MM.1S (cell line): ENCODE measurements around the gene GTF2H4.

Experiments used
- DNase-seq: peaks from one replicate; pipeline ENCODE4 v3.0.0-alpha.2; 2015
- H2AFZ ChIP-seq: fragments of 300-600 bp; sonication (generic); 2 replicates; pipeline ENCODE4 v1.6.0; 2016; ENCODE audit warnings: antibody characterized with exemption, low read length
- H3F3A ChIP-seq: fragments of 300-600 bp; sonication (generic); 2 replicates; pipeline ENCODE4 v1.6.1; 2016; ENCODE audit warnings: mild to moderate bottlenecking, antibody characterized with exemption, low read length, moderate library complexity, mixed read lengths; ENCODE audit not compliant: insufficient read depth
- H3K27ac ChIP-seq: fragments of 300-600 bp; sonication (generic); 2 replicates; pipeline ENCODE4 v1.5.1; 2016; ENCODE audit warnings: mild to moderate bottlenecking, low read length
- H3K27me3 ChIP-seq: fragments of 300-600 bp; sonication (generic); replicated peaks from 2 replicates; pipeline ENCODE4 v1.6.0; 2016; ENCODE audit warnings: low read length; ENCODE audit not compliant: insufficient read depth
- H3K36me3 ChIP-seq: fragments of 300-600 bp; sonication (generic); replicated peaks from 2 replicates; pipeline ENCODE4 v1.6.1; 2016; ENCODE audit warnings: mild to moderate bottlenecking, low read length, mixed read lengths; ENCODE audit not compliant: insufficient read depth
- H3K4me1 ChIP-seq: fragments of 300-600 bp; sonication (generic); 2 replicates; pipeline ENCODE4 v1.6.1; 2016; ENCODE audit warnings: low read length, mixed read lengths
- H3K4me2 ChIP-seq: fragments of 300-600 bp; sonication (generic); 2 replicates; pipeline ENCODE4 v1.6.0; 2016; ENCODE audit warnings: low read depth, low read length
- H3K4me3 ChIP-seq: fragments of 300-600 bp; sonication (generic); 2 replicates; pipeline ENCODE4 v1.5.1; 2016; ENCODE audit warnings: low read length, mixed read lengths
- H3K79me2 ChIP-seq: fragments of 300-600 bp; sonication (generic); 2 replicates; pipeline ENCODE4 v1.6.1; 2016; ENCODE audit warnings: mixed run types, low read length, mixed read lengths
- H3K9ac ChIP-seq: fragments of 300-600 bp; sonication (generic); 2 replicates; pipeline ENCODE4 v1.6.1; 2016; ENCODE audit warnings: low read length, mixed read lengths
- H3K9me2 ChIP-seq: fragments of 300-600 bp; sonication (generic); replicated peaks from 2 replicates; pipeline ENCODE4 v1.6.1; 2016; ENCODE audit warnings: mild to moderate bottlenecking, low read length, mixed read lengths; ENCODE audit not compliant: insufficient read depth
- H3K9me3 ChIP-seq: fragments of 300-600 bp; sonication (generic); replicated peaks from 2 replicates; pipeline ENCODE4 v1.6.1; 2016; ENCODE audit warnings: mild to moderate bottlenecking, low read length, mixed read lengths; ENCODE audit not compliant: insufficient read depth
- H4K20me1 ChIP-seq: fragments of 300-600 bp; sonication (generic); 2 replicates; pipeline ENCODE4 v1.6.1; 2016; ENCODE audit warnings: mild to moderate bottlenecking, low read length, moderate library complexity, mixed read lengths; ENCODE audit not compliant: insufficient read depth
- EZH2 ChIP-seq: fragments of 300-600 bp; sonication (generic); optimal IDR thresholded peaks from 2 replicates; pipeline ENCODE3; 2017; ENCODE audit warnings: low read depth, mild to moderate bottlenecking, antibody characterized with exemption, low read length, mixed read lengths
- EZH2phosphoT487 ChIP-seq: fragments of 300-600 bp; sonication (generic); IDR thresholded peaks from 2 replicates; pipeline ENCODE4 v1.6.1; 2018; ENCODE audit warnings: antibody characterized with exemption, low read length
- TF ChIP-seq, protein P1 (sequence below): fragments of 300-600 bp; sonication (generic); IDR thresholded peaks from 2 replicates; pipeline ENCODE4 v1.5.1; 2016; ENCODE audit warnings: antibody characterized with exemption, low read length, mixed read lengths

GTF2H4 gene

DNA sequence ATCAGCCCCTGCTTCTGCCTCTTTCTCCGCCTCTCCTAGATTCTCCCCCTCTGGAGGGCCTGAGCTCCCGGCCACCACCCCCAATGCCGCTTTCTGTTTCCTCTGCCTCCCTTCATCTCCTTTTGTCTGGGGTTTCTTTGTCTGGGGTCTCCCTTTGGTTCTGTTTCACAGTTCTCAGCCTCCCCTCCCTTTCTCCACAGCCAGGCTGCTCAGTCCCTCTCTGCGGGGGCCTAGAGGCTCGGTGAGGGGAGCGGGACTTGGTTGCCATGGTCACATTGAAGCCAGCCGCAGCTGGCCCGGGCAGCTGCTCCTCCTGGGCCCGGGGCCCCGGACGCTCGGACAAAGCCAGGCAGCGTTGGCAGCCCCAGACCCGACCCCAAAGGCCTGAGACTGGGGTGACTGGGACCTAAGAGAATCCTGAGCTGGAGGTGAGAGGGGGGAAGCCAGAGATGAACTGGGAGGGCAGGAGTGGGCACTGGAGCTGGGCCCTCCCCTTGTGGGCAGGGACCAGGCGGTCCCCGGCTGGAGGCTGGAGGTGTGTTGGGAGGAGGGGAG lies 27.2 kb upstream of the GTF2H4 start:
- Histone ChIP-seq H3K9me3 (no peaks in the 10 kb centered on the region), H3K27ac (no peak overlapping the region), H3K9me2 (no peaks in the 10 kb centered on the region), H3K4me3 (no peak overlapping the region), H3K4me1 (no peaks in the 10 kb centered on the region; the same call in 1 of the 2 replicates), H3F3A (no peaks in the 10 kb centered on the region), H3K36me3 (no peaks in the 10 kb centered on the region), H3K4me2 (no peak overlapping the region), H3K79me2 (no peaks in the 10 kb centered on the region), H4K20me1 (no peaks in the 10 kb centered on the region), H3K9ac (no peak overlapping the region), H2AFZ (no peak overlapping the region), H3K27me3 (peaks cover 39% of the 10 kb centered on the region)
- no peak for DNase-seq
- TF ChIP-seq, protein P1, sequence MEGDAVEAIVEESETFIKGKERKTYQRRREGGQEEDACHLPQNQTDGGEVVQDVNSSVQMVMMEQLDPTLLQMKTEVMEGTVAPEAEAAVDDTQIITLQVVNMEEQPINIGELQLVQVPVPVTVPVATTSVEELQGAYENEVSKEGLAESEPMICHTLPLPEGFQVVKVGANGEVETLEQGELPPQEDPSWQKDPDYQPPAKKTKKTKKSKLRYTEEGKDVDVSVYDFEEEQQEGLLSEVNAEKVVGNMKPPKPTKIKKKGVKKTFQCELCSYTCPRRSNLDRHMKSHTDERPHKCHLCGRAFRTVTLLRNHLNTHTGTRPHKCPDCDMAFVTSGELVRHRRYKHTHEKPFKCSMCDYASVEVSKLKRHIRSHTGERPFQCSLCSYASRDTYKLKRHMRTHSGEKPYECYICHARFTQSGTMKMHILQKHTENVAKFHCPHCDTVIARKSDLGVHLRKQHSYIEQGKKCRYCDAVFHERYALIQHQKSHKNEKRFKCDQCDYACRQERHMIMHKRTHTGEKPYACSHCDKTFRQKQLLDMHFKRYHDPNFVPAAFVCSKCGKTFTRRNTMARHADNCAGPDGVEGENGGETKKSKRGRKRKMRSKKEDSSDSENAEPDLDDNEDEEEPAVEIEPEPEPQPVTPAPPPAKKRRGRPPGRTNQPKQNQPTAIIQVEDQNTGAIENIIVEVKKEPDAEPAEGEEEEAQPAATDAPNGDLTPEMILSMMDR: no peak
- TF ChIP-seq EZH2 (no peak), EZH2phosphoT487 (no peak)

DNA sequence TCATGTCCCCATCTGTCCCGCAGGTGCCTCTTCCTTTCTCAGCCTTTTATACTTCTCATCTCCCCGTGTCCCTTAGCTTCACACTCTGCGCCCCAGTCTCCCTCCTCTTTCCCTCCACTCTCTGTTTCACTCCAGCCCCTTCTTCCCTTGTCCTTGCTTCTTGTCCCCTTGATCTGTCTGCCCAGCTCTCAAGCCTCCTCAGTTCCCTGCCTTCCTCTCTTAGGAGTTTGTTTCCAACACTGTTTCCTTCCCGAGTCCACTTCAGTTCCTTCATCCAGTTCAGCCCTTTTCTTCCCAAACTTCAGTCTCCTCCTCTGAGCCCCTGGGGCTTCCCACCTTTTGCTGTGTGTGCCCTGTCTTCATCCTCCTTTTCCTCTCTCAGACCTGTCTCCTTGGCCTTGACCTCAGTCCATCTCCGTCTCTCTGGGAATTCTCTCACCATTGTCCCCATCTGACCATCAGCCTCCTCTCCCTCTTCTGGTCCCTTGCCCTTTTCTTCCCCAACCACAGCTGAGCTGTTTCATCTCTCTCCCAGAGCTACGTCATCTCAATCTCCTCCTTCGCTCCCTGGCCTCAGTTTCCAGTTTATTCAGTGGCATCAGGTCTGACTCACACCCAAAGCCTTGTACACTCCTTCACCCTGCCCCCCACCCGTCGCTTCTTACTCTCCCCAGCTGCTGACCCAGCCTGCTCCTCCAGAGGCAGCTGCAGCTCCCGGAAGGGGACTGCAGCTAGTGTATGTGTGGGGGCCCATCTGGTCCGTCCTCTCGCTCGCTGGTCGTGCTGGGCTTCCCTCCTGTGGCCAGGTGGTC lies 26.4 kb upstream of the GTF2H4 start:
- no peak overlapping the region for H3K4me3 ChIP-seq
- TF ChIP-seq, protein P1: no peak
- TF ChIP-seq EZH2: no peak
- H3K27ac ChIP-seq: no peak overlapping the region
- H3K9ac ChIP-seq: no peak overlapping the region
- H3K27me3 ChIP-seq: peaks cover 47% of the 10 kb centered on the region
- H3K4me1 ChIP-seq: no peaks in the 10 kb centered on the region; the same call in 1 of the 2 replicates
- no peaks in the 10 kb centered on the region for H3K9me2 ChIP-seq
- no peaks in the 10 kb centered on the region for H3K36me3 ChIP-seq
- no peaks in the 10 kb centered on the region for H4K20me1 ChIP-seq
- H3K79me2 ChIP-seq: no peaks in the 10 kb centered on the region
- no peak for DNase-seq
- no peaks in the 10 kb centered on the region for H3K9me3 ChIP-seq
- no peak overlapping the region for H2AFZ ChIP-seq
- H3F3A ChIP-seq: no peaks in the 10 kb centered on the region
- no peak overlapping the region for H3K4me2 ChIP-seq

DNA sequence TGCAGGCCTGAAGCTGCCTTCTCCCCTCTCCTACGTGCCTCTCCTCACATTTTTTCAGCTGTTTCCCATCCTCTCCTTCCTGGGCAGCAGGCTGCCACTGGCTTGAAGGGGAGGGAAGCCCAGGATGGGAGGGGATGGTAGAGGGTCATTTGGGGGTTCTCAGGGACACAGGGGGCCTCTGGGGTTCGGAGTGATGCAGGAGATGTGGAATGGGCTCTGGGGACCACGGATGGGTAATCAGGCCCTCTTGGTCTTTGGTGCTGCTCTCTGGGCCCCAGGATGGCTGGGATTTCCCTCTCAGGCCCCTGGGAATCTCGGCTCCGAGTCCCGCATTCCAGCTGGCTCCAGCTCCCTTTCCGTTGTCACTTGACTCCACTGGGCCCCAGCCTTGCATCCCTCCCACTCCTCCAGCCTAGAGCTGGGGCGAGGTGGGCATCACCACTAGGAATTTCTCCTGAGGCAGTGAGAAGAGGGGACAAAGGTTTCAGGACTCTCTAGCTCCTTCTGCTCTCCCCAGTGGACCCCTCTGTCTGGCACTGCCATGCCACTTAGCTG lies 25.7 kb upstream of the GTF2H4 start:
- H4K20me1 ChIP-seq: no peaks in the 10 kb centered on the region
- no peak overlapping the region for H3K4me3 ChIP-seq
- TF ChIP-seq EZH2phosphoT487 (no peak), EZH2 (no peak)
- TF ChIP-seq, protein P1: no peak
- H3K9ac ChIP-seq: no peak overlapping the region
- H3K27ac ChIP-seq: no peak overlapping the region
- no peaks in the 10 kb centered on the region for H3K9me2 ChIP-seq
- no peaks in the 10 kb centered on the region; the same call in 1 of the 2 replicates for H3K4me1 ChIP-seq
- H3K4me2 ChIP-seq: no peak overlapping the region
- no peak overlapping the region for H2AFZ ChIP-seq
- DNase-seq: no peak
- H3K79me2 ChIP-seq: no peaks in the 10 kb centered on the region
- no peaks in the 10 kb centered on the region for H3K9me3 ChIP-seq
- no peaks in the 10 kb centered on the region for H3F3A ChIP-seq
- no peaks in the 10 kb centered on the region for H3K36me3 ChIP-seq
- peaks cover 53% of the 10 kb centered on the region for H3K27me3 ChIP-seq
